GM19397 (cell line): ENCODE measurements around the gene LRRC37B.
"Not testable (repeated sequence)": the region's sequence is repeated elsewhere in the genome, so short reads cannot be mapped to it uniquely, and the experiment has no call there.

Experiments
- ATAC-seq: cut with Tn5 transposase; IDR thresholded peaks from one replicate; pipeline ENCODE4 v1.9.1; 2021; ENCODE audit warnings: mild to moderate bottlenecking, moderate library complexity; ENCODE audit not compliant: unreplicated experiment

Gene LRRC37B

DNA sequence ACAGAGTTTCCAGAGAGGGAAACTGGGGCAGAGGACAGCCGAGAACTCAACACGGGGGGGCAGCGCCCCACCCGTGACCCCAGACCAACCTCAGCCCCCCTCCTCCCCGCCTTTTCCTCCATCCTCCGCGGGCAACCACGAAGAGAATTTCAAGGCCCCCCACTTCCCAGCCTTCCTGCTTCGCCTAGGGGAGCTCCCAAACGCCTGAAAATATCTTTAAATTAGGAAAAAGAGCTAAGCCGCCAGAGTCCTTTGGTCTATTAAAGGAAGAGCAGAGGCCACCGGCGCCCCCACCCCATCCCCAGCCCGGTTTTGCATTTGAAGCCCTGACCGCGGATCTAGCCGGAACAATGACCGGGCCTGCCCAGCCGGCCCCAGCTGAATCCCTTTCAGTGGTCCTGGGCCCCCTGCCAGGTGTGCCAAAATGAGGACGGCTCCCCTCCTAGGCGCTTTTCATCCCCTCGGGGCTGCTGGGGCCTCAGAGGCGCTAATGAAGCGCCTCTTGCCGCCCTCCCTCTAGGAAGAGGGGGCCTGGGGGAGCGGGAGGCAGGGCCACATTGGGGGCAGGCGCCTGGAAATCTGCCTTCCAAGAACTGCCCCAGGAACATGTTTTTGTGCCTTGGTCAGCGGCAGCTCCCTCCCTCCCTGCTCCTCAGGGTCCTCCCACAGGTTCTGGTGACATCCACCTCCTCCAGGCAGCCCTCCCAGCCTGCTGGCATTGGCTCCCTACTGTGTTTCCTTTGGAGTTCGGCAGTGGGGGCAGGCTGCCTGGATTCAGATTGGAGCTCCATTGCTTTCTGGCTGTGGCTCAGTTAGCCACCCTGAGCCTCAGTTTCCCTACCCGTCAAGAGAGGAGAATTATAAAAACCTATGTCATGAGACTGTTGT lies 78.0 kb downstream of the LRRC37B start:
- ATAC-seq: not testable (repeated sequence)

DNA sequence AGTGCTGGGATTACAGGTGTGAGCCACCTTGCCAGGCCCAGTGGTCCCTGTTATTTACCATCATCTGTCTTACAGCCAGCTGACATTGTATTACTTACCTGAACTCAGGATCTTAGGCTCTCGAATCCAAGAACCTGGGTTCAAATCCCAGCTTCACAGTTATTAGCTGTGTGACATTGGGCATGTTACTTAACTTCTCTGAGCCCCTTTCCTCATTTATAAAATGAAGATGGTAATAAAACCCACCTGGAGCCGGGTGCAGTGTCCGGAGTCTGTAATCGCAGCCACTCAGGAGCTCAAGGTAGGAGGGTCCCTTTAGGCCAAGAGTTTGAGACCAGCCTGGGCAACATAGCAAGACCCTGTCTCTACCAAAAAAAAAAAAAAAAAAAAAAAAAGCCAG lies 79.7 kb downstream of the LRRC37B start:
- ATAC-seq: not testable (repeated sequence)

DNA sequence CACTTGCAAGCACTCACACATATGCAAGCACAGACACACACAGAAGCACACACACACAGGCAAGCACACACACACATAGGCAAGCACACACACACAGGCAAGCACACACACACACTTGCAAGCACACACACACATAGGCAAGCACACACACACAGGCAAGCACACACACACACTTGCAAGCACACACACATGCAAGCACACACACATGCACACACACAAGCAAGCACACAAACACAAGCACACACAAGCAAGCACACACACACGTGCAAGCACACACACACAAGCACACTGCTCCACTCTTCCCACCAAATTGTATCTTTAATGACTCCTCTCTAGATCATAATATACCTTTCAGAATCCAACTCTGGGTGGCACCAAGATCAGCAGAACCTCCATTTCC lies 84.9 kb downstream of the LRRC37B start:
- not testable (repeated sequence) for ATAC-seq

GRCh38 chr17:32099686-32100085 lies 92.5 kb downstream of the LRRC37B start:
- ATAC-seq: no peak

- ATAC-seq: not testable (repeated sequence)
Observed at GRCh38 chr17:32100323-32100722, 93.1 kb downstream of the LRRC37B start.

DNA sequence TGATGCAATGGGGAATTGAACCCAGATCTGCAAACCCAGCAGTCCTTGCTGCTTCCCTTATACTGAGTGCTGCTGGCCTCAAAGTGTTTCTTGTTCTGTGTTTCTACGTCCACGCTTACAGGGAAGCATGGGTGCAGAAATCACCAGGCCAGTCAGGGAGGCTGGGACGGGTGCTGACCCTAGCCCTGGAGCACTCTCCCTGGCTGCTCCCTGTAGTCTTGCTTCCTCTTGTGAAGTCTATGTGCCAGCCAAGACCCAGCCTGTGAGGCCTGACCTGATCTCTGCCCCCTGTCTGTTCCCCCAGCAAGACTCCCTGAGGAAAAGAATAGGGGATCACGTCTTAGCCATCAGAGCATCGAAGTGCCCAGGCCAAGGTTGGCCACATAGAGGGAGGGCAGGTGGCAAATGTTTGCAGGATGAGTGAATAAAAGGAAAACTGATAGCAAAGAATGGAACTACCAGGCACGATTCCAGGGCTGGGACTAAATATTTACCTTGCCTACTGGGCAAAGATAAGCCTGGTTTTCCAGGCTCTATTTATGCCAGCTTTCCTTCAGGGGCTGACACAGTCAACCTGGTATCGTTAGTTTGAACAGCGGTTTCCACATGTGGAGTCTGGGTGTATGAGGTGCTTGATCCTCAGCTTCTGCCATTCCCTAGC lies 93.9 kb downstream of the LRRC37B start:
- no peak for ATAC-seq

DNA sequence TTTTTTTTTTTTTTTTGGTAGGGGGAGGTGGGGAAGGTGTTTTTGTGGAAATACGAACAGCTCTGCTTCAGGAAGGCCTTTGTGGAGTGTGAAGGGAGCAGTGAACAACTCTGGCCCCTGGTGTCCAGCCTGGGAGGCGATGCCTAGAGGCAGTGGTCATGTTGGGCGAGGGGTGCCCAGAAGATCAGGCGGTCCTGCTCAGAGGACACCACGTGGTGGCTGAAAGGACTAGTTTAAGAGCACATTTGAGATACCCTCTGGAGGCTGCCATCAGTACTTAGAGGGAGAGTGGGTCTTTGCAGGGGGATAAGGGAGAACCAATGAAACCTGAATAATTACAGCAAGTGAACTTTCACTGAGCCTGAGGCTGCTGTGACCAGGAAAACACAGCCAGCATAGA lies 95.0 kb downstream of the LRRC37B start:
- ATAC-seq: no peak

DNA sequence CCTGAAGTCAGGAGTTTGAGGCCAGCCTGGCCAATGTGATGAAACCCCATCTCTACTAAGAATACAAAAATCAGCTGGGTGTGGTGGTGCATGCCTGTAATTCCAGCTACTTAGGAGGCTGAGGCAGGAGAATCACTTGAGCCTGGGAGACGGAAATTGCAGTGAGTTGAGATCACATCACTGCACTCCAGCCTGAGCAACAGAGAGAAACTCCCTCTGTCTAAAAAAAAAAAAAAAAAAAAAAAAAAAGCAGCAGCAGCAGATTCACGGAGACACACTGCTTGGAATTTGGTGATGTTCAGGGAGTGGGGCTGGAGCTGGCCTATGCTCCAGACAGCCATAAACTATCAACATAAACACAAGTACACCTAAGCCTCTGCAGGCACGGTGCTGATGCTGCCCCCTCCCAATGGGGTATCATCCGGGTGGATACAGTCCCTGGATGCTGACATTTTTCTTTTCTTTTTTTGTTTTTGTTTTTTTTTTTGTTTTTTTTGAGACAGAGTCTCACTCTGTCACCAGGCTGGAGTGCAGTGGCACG lies 95.5 kb downstream of the LRRC37B start:
- no peak for ATAC-seq
